Endothelial cell of umbilical vein (primary cell): Measurements from ENCODE around the gene BRICD5. TPM values are rescaled to one million over a fixed set of nuclear protein-coding genes. Genes with fewer than 3 reads are reported as not detected.
"Not testable (repeated sequence)": the region's sequence is repeated elsewhere in the genome, so short reads cannot be mapped to it uniquely, and the experiment has no call there.

Source experiments
- BruUV-seq: library from RNA; stranded (reverse); fragments of 400-500 nt; replicated peaks from 2 replicates; lab custom pipeline; 2021; lab: Mats Ljungman, UMichigan
- CTCF ChIA-PET: fragments of 300-600, 350-600 bp; sonication (Branson Sonifier 250); formaldehyde crosslinking; loops from one replicate; lab custom pipeline; 2021; ENCODE audit warnings: antibody characterized with exemption, inconsistent platforms; lab: Charles Lee
- POLR2A ChIA-PET: fragments of 300-600, 350-600 bp; sonication (Branson Sonifier 250); formaldehyde crosslinking; loops from one replicate; lab custom pipeline; 2021; ENCODE audit warnings: antibody characterized with exemption, inconsistent platforms; lab: Charles Lee
- DNase-seq: peaks from one replicate; pipeline ENCODE4 v3.0.0-alpha.2; 2011; ENCODE audit warnings: low read depth, low spot score
- FAIRE-seq: peaks from 2 replicates; lab custom pipeline; 2011; peaks lifted over from hg19 to GRCh38; lab: Jason Lieb, UNC
- H2AFZ ChIP-seq: 2 replicates; pipeline ENCODE4 v1.6.0; 2012; ENCODE audit warnings: low read depth, low read length, control low read depth, inconsistent platforms
- H3K27ac ChIP-seq: 2 replicates; pipeline ENCODE4 v1.5.1; 2011; ENCODE audit warnings: low read depth, mild to moderate bottlenecking, control low read depth, low read length, moderate library complexity; ENCODE audit not compliant: insufficient read depth
- H3K27me3 ChIP-seq, 2 experiments: 2 replicates each; pipeline versions ENCODE4 v1.6.0 to v1.6.1; 2011; ENCODE audit warnings: low read length in 2 of 2, mixed read lengths in 1 of 2; ENCODE audit not compliant: control insufficient read depth in 2 of 2, insufficient read depth in 2 of 2
- H3K36me3 ChIP-seq, 2 experiments: 2 replicates in 1 of 2; 3 replicates in 1 of 2; pipeline ENCODE4 v1.5.1; 2011; ENCODE audit warnings: low read length in 2 of 2, mild to moderate bottlenecking in 1 of 2, moderate library complexity in 1 of 2; ENCODE audit not compliant: control insufficient read depth in 2 of 2, insufficient read depth in 2 of 2; ENCODE audit errors: extremely low read depth in 1 of 2
- H3K4me1 ChIP-seq: 3 replicates; pipeline ENCODE4 v1.5.1; 2011; ENCODE audit warnings: mild to moderate bottlenecking, low read length; ENCODE audit not compliant: control insufficient read depth, insufficient read depth; ENCODE audit errors: extremely low read depth
- H3K4me2 ChIP-seq: 2 replicates; pipeline ENCODE4 v1.6.1; 2011; ENCODE audit warnings: low read length, control low read depth, mixed read lengths; ENCODE audit not compliant: insufficient read depth
- H3K4me3 ChIP-seq, 3 experiments: fragments of 200-600 bp in 1 of 3; sonication (generic), shearing (Covaris generic) in 1 of 3; replicated peaks in 1 of 3; 2 replicates each; pipeline ENCODE4 v1.5.1; 2011 to 2016; ENCODE audit warnings: control low read depth in 3 of 3, low read length in 3 of 3, mild to moderate bottlenecking in 2 of 3, inconsistent platforms in 1 of 3, low read depth in 1 of 3, moderate library complexity in 1 of 3; ENCODE audit not compliant: insufficient read depth in 1 of 3
- H3K79me2 ChIP-seq: 2 replicates; pipeline ENCODE4 v1.6.0; 2012; ENCODE audit warnings: low read length, inconsistent platforms; ENCODE audit not compliant: control insufficient read depth, insufficient read depth
- H3K9ac ChIP-seq: replicated peaks from 2 replicates; pipeline ENCODE3; 2011; ENCODE audit warnings: low read length, control low read depth; ENCODE audit not compliant: insufficient read depth; ENCODE audit errors: extremely low read depth
- H3K9me1 ChIP-seq: replicated peaks from 3 replicates; pipeline ENCODE4 v1.6.0; 2011; ENCODE audit warnings: mild to moderate bottlenecking, low read length; ENCODE audit not compliant: control insufficient read depth, insufficient read depth; ENCODE audit errors: extremely low read depth
- H3K9me3 ChIP-seq: replicated peaks from 2 replicates; pipeline ENCODE4 v1.5.1; 2012; ENCODE audit warnings: low read length, inconsistent platforms; ENCODE audit not compliant: control insufficient read depth, insufficient read depth
- H4K20me1 ChIP-seq: replicated peaks from 2 replicates; pipeline ENCODE3; 2011; ENCODE audit warnings: mild to moderate bottlenecking, low read length; ENCODE audit not compliant: control insufficient read depth, insufficient read depth; ENCODE audit errors: extremely low read depth
- FOS ChIP-seq: IDR thresholded peaks from 2 replicates; pipeline ENCODE4 v1.6.1; 2011; ENCODE audit warnings: mild to moderate bottlenecking, low read length, moderate library complexity, borderline replicate concordance; ENCODE audit not compliant: insufficient read depth
- JUN ChIP-seq: IDR thresholded peaks from 2 replicates; pipeline ENCODE4 v1.6.1; 2011; ENCODE audit warnings: borderline replicate concordance, low read depth; ENCODE audit not compliant: insufficient read length, insufficient read depth
- dilution Hi-C: fragments of 300-500 bp; cut with MboI; formaldehyde crosslinking; loops from one replicate; pipeline ENCODE4 v1.15.0; 2019; ENCODE audit warnings: low sequenced_read_pairs; ENCODE audit not compliant: extremely low pct_ligation_motif_present
- intact Hi-C: fragments of 100-400 bp; cut with micrococcal nuclease; formaldehyde crosslinking; loops from one replicate; pipeline ENCODE4 v1.10.0; 2022
- polyA plus RNA-seq, 4 experiments: library from polyadenylated mRNA; depleted of rRNA in 3 of 4; stranded (reverse) in 3 of 4; unstranded in 1 of 4; fragments of >200 nt; gene quantifications; 2 replicates each; pipeline versions ENCODE4 v1.2.1 to v1.2.3, GENCODE V29; 2011 to 2012; ENCODE audit warnings: missing spikeins in 1 of 4
- total RNA-seq: library from RNA; stranded (reverse); gene quantifications from 2 replicates; pipeline ENCODE4 v1.2.3, GENCODE V29; 2021

BRICD5 gene
- total and polyA plus RNA-seq, 2 donors (not counting 3 experiments of a cell fraction or from before 2014, with no cell fraction given): 5.6 to 8.4 TPM

- no TSS peak for BruUV-seq
- no peak overlapping the region for H3K9ac ChIP-seq
- ChIA-PET CTCF (interaction anchor here (1.5 kb wide), 1 partner anchor 9 kb away, joined by 6 read pairs; the partner anchor contains the start of gene ECI1), POLR2A (no interaction called here)
- no peaks in the 10 kb centered on the region for H3K4me1 ChIP-seq
- no peak for FAIRE-seq
- peaks cover 12 to 33% of the 10 kb centered on the region in 2 experiments for H3K36me3 ChIP-seq
- H3K9me1 ChIP-seq: no peaks in the 10 kb centered on the region
- dilution Hi-C loops: no loop called here
- H2AFZ ChIP-seq: no peak overlapping the region
- peaks cover 2 to 4% of the 10 kb centered on the region in 2 experiments for H3K27me3 ChIP-seq
- H3K9me3 ChIP-seq: no peaks in the 10 kb centered on the region
- TF ChIP-seq FOS (no peak), JUN (no peak)
- intact Hi-C loops: no loop called here
- no peak overlapping the region for H3K4me3 ChIP-seq
- H4K20me1 ChIP-seq: no peaks in the 10 kb centered on the region
- H3K27ac ChIP-seq: no peak overlapping the region
- no peaks in the 10 kb centered on the region for H3K79me2 ChIP-seq
- no peak overlapping the region for H3K4me2 ChIP-seq
- DNase-seq: no peak
Observed at GRCh38 chr16:2242598-2242997, 31.9 kb upstream of the BRICD5 start.

GRCh38 chr16:2240331-2240730 lies 29.7 kb upstream of the BRICD5 start:
- FAIRE-seq, POLR2A ChIA-PET, H3K9me3 ChIP-seq, H3K4me1 ChIP-seq, H3K9ac ChIP-seq, H4K20me1 ChIP-seq, H3K27ac ChIP-seq, intact Hi-C loops, DNase-seq, H3K9me1 ChIP-seq, H3K4me3 ChIP-seq, BruUV-seq, H3K79me2 ChIP-seq, dilution Hi-C loops, H2AFZ ChIP-seq, H3K4me2 ChIP-seq: not testable (repeated sequence)
- Histone ChIP-seq H3K36me3 (peaks cover 11 to 23% of the 10 kb centered on the region in 2 experiments), H3K27me3 (peaks cover 5 to 18% of the 10 kb centered on the region in 2 experiments)
- CTCF ChIA-PET: interaction anchor here (0.9 kb wide), 1 partner anchor 11 kb away, joined by 3 read pairs; the partner anchor contains the start of gene ECI1
